Vagina (tissue), 2 donors: ENCODE data around the gene PLXNB1.

Experiments
- POLR2A ChIP-seq, 2 donors: fragments of 450-650 bp; IDR thresholded peaks; one replicate each; pipeline ENCODE4 v1.6.1; 2017; ENCODE audit warnings: antibody characterized with exemption in 2 of 2, mild to moderate bottlenecking in 2 of 2, moderate library complexity in 2 of 2
- POLR2AphosphoS5 ChIP-seq, 2 donors: sonication (generic); formaldehyde crosslinking; IDR thresholded peaks; one replicate each; pipeline ENCODE4 v1.9.0; 2017; ENCODE audit warnings: antibody characterized with exemption in 2 of 2, mild to moderate bottlenecking in 2 of 2, low read depth in 1 of 2; ENCODE audit not compliant: insufficient read depth in 1 of 2
- TF ChIP-seq, protein P1 (sequence below), 3 experiments: fragments of 450-650 bp in 2 of 3; fragments of 200-600 bp in 1 of 3; sonication (generic) in 1 of 3; IDR thresholded peaks; one replicate each; pipeline ENCODE4 v1.5.1; 2017 to 2019; ENCODE audit warnings: antibody characterized with exemption in 3 of 3, mild to moderate bottlenecking in 2 of 3, moderate library complexity in 2 of 3

DNA sequence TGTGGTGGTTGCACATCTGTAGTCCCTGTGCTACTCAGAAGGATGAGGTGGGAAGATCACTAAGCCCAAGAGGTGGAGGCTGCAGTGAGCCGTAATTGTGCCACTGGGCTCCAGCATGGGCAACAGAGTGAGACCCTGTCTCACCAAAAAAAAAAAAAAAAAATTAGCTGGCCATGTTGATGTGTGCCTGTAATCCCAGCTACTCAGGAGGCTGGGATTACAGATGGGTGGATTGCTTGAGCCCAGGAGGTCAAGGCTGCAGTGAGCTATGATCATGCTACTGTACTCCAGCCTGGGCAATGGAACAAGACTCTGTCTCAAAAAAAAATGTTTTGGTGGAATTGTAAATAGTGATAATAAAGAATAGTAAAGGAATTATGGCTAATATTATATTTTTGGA lies 26.6 kb upstream of the PLXNB1 start:
- TF ChIP-seq, protein P1, sequence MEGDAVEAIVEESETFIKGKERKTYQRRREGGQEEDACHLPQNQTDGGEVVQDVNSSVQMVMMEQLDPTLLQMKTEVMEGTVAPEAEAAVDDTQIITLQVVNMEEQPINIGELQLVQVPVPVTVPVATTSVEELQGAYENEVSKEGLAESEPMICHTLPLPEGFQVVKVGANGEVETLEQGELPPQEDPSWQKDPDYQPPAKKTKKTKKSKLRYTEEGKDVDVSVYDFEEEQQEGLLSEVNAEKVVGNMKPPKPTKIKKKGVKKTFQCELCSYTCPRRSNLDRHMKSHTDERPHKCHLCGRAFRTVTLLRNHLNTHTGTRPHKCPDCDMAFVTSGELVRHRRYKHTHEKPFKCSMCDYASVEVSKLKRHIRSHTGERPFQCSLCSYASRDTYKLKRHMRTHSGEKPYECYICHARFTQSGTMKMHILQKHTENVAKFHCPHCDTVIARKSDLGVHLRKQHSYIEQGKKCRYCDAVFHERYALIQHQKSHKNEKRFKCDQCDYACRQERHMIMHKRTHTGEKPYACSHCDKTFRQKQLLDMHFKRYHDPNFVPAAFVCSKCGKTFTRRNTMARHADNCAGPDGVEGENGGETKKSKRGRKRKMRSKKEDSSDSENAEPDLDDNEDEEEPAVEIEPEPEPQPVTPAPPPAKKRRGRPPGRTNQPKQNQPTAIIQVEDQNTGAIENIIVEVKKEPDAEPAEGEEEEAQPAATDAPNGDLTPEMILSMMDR (IDR thresholded peaks at IDR 0.05), result no peak
- TF ChIP-seq POLR2A (IDR thresholded peaks at IDR 0.05), result no peak
- no peak for TF ChIP-seq POLR2AphosphoS5 (IDR thresholded peaks at IDR 0.05; ENCODE audit: insufficient read depth in 1 of 2, low read depth in 1 of 2)
